LNCaP clone FGC (cell line): ENCODE data around the gene NUCB1.

Source experiments
- DNase-seq: peaks from one replicate; pipeline ENCODE4 v3.0.0-alpha.2; 2011; ENCODE audit warnings: low read depth
- H3K4me3 ChIP-seq: 2 replicates; pipeline ENCODE4 v1.5.1; 2011; ENCODE audit warnings: mild to moderate bottlenecking, low read depth, low read length, control low read depth
- TF ChIP-seq, protein P1 (sequence below): IDR thresholded peaks from 2 replicates; pipeline ENCODE4 v1.5.1; 2012; ENCODE audit warnings: mild to moderate bottlenecking; ENCODE audit not compliant: control insufficient read depth, insufficient read depth; ENCODE audit errors: extremely low read depth

Gene NUCB1

DNA sequence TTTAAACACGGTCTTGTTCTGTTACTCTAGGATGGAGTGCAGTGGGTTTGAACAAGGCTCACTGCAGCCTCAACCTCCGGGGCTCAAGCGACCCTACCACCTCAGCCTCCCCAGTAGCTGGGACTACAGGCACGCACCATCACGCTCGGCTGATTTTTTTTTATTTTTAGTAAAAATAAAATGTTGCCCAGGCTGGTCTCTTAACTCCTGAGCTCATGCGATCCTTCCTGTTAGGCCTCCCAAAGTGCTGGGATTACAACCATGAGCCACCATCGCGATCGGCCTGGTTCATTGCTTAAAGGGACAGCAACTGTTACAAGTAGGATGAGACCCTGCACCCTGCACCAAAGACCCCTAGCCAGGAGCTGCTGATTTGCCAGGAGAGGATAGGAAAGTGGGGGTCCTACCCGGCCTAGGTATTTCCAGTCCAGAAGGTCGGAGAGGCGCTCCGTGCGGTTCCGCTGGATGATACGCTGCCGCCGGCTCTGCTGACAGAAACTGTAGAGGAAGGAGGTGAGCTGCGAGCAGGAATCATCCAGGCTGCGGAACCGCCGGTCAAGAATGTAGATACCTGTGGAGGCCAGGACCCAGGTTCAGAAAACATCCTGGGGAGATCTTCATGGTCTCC, 70.1 kb downstream of the NUCB1 start:
- TF ChIP-seq, protein P1, sequence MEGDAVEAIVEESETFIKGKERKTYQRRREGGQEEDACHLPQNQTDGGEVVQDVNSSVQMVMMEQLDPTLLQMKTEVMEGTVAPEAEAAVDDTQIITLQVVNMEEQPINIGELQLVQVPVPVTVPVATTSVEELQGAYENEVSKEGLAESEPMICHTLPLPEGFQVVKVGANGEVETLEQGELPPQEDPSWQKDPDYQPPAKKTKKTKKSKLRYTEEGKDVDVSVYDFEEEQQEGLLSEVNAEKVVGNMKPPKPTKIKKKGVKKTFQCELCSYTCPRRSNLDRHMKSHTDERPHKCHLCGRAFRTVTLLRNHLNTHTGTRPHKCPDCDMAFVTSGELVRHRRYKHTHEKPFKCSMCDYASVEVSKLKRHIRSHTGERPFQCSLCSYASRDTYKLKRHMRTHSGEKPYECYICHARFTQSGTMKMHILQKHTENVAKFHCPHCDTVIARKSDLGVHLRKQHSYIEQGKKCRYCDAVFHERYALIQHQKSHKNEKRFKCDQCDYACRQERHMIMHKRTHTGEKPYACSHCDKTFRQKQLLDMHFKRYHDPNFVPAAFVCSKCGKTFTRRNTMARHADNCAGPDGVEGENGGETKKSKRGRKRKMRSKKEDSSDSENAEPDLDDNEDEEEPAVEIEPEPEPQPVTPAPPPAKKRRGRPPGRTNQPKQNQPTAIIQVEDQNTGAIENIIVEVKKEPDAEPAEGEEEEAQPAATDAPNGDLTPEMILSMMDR, result no peak
- no peak overlapping the region for H3K4me3 ChIP-seq
- no peak for DNase-seq

DNA sequence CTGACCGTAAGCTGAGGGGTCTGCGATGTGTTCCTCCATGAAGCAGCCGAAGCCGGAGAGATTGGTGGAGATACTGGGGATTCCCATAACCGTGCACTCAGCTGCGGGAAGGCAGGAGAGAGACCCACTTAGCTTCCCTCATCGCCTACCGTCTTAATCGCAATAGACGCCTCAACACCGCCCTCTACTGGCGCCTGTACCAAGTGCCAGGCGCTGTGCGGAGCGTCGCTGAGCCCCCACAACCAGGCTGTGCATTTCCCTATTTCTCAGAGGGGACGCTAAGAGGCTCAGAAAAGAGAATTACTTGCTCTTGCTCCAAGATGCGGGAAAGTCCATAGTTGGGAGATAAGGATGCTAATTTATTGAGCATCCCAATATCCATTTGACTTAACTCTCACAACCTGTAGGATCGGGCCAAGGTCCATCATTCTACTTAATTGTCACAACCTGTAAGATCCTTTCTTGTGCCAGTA, 70.8 kb downstream of the NUCB1 start:
- DNase-seq, result no peak
- TF ChIP-seq, protein P1, result peak; percentile 64
- H3K4me3 ChIP-seq, result no peak overlapping the region
